Mesenteric fat pad (tissue), 1 donor: ENCODE results near the gene RPGRIP1L. TPM values are rescaled to one million over a fixed set of nuclear protein-coding genes. Genes with fewer than 3 reads are reported as not detected.

Experiments used
- DNase-seq: peaks from one replicate; pipeline ENCODE4 v3.0.0-alpha.2; 2020; ENCODE audit warnings: low spot score
- long read RNA-seq: library from polyadenylated mRNA; unstranded; transcript quantifications from one replicate; pipeline ENCODE4 v2.0.0, GENCODE V29; 2020
- total RNA-seq: library from RNA; stranded (reverse); fragmentation: NEBNext Ultra II Directional; extraction: Animal tissue kit (Norgen Biotek cat#: 25700); gene quantifications from one replicate; pipeline ENCODE4 v1.2.1, GENCODE V29; 2021
- donor health status: DM: yes; HTN: yes; CAD: no.

The RPGRIP1L gene
- total RNA-seq = 5.5 TPM
- long read RNA-seq, partial matches to known transcripts = 1 of 2 reads
- long read RNA-seq, other reads (novel, unspliced or antisense) = 1 of 2 reads

GRCh38 chr16:53703590-53704444 lies at the start of gene RPGRIP1L, which contains the start of gene FTO:
TSS of gene RPGRIP1L (minus strand) at chr16:53703859. CDS start at chr16:53700723, 3,136 bp downstream.
TSS of gene FTO (plus strand) at chr16:53704156.
- DNase-seq = peak; percentile 99

GRCh38 chr16:53753431-53753830 lies 49.8 kb upstream of the RPGRIP1L start:
- no peak for DNase-seq

- DNase-seq = no peak
These were observed 48.9 kb upstream of the RPGRIP1L start for GRCh38 chr16:53752560-53752959.

GRCh38 chr16:53745753-53746266 lies 42.2 kb upstream of the RPGRIP1L start:
- no peak for DNase-seq

- no peak for DNase-seq
These were observed 41.4 kb upstream of the RPGRIP1L start for GRCh38 chr16:53745086-53745485.

GRCh38 chr16:53744449-53744848 lies 40.8 kb upstream of the RPGRIP1L start:
- DNase-seq = no peak

GRCh38 chr16:53743149-53743566 lies 39.5 kb upstream of the RPGRIP1L start:
- no peak for DNase-seq

- no peak for DNase-seq
These were observed 37.9 kb upstream of the RPGRIP1L start for GRCh38 chr16:53741546-53741945.

GRCh38 chr16:53740933-53741531 lies 37.4 kb upstream of the RPGRIP1L start:
- no peak for DNase-seq

- DNase-seq = no peak
These were observed 36.8 kb upstream of the RPGRIP1L start for GRCh38 chr16:53740476-53740875.

- no peak for DNase-seq
These were observed 33.9 kb upstream of the RPGRIP1L start for GRCh38 chr16:53737552-53737951.

GRCh38 chr16:53736297-53736696 lies 32.6 kb upstream of the RPGRIP1L start:
- DNase-seq = no peak

GRCh38 chr16:53734908-53735307 lies 31.2 kb upstream of the RPGRIP1L start:
- DNase-seq = no peak

GRCh38 chr16:53732296-53732929 lies 28.8 kb upstream of the RPGRIP1L start:
- no peak for DNase-seq

GRCh38 chr16:53730693-53731092 lies 27.0 kb upstream of the RPGRIP1L start:
- DNase-seq = no peak

GRCh38 chr16:53726625-53727024 lies 23.0 kb upstream of the RPGRIP1L start:
- DNase-seq = no peak

GRCh38 chr16:53721017-53721416 lies 17.4 kb upstream of the RPGRIP1L start:
- no peak for DNase-seq

- no peak for DNase-seq
These were observed 13.9 kb upstream of the RPGRIP1L start for GRCh38 chr16:53717577-53717976.

- DNase-seq = no peak
These were observed 11.3 kb upstream of the RPGRIP1L start for GRCh38 chr16:53715023-53715384.

GRCh38 chr16:53714205-53715022 lies 10.8 kb upstream of the RPGRIP1L start:
- DNase-seq = no peak
